ENCODE measurements around the gene NCK2. TPM values are rescaled to one million over a fixed set of nuclear protein-coding genes. Genes with fewer than 3 reads are reported as not detected.

Gene NCK2
- total RNA-seq, 1 donor from 2014 or later: 55.2 TPM

DNA sequence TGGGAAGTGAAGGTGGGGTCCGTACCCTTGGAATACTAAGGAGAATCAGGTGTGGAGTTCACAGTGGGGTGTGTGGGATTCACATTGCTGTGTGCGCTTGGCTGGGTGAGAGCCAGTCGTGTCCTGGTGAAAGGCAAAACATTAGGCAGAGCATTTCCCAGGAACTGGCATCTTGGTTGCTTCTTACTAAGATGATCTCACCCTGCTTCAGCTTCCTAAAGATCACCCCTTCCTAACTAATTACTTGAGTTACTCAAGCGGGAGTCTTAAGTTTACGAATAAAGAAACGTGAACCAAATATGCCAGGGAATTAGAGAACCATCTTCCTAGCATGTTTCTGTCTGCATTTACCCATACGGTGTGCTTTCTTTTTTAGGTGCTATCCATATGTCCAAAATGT lies 122.9 kb downstream of the NCK2 start:
- Mint-ChIP-seq H3K27ac (ENCODE audit: unreplicated experiment) (peak overlapping the region; percentile 70), H3K36me3 (ENCODE audit: low read depth) (peaks cover 4% of the 10 kb centered on the region), H3K27me3 (ENCODE audit: low read depth) (no peaks in the 10 kb centered on the region), H3K9me3 (ENCODE audit: low read depth) (no peaks in the 10 kb centered on the region), H3K4me3 (ENCODE audit: unreplicated experiment) (no peak overlapping the region), H3K4me1 (ENCODE audit: low read depth) (peaks cover 43% of the 10 kb centered on the region)
- DNase-seq (ENCODE audit: low spot score): no peak
- TF ChIP-seq, protein P1, sequence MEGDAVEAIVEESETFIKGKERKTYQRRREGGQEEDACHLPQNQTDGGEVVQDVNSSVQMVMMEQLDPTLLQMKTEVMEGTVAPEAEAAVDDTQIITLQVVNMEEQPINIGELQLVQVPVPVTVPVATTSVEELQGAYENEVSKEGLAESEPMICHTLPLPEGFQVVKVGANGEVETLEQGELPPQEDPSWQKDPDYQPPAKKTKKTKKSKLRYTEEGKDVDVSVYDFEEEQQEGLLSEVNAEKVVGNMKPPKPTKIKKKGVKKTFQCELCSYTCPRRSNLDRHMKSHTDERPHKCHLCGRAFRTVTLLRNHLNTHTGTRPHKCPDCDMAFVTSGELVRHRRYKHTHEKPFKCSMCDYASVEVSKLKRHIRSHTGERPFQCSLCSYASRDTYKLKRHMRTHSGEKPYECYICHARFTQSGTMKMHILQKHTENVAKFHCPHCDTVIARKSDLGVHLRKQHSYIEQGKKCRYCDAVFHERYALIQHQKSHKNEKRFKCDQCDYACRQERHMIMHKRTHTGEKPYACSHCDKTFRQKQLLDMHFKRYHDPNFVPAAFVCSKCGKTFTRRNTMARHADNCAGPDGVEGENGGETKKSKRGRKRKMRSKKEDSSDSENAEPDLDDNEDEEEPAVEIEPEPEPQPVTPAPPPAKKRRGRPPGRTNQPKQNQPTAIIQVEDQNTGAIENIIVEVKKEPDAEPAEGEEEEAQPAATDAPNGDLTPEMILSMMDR (IDR thresholded peaks at IDR 0.05): no peak

- Mint-ChIP-seq H3K27ac (ENCODE audit: unreplicated experiment) (no peak overlapping the region), H3K36me3 (ENCODE audit: low read depth) (peaks cover 4% of the 10 kb centered on the region), H3K27me3 (ENCODE audit: low read depth) (no peaks in the 10 kb centered on the region), H3K4me1 (ENCODE audit: low read depth) (peaks cover 45% of the 10 kb centered on the region), H3K4me3 (ENCODE audit: unreplicated experiment) (no peak overlapping the region), H3K9me3 (ENCODE audit: low read depth) (no peaks in the 10 kb centered on the region)
- TF ChIP-seq, protein P1 (IDR thresholded peaks at IDR 0.05): no peak
- no peak for DNase-seq (ENCODE audit: low spot score)
Observed at GRCh38 chr2:105868060-105868459, 123.3 kb downstream of the NCK2 start.

GRCh38 chr2:105869341-105869740 lies 124.6 kb downstream of the NCK2 start:
- TF ChIP-seq, protein P1 (IDR thresholded peaks at IDR 0.05): no peak
- DNase-seq (ENCODE audit: low spot score): no peak
- no peak overlapping the region for H3K4me3 Mint-ChIP-seq (ENCODE audit: unreplicated experiment)
- H3K4me1 Mint-ChIP-seq (ENCODE audit: low read depth): peaks cover 54% of the 10 kb centered on the region
- H3K27me3 Mint-ChIP-seq (ENCODE audit: low read depth): no peaks in the 10 kb centered on the region
- no peaks in the 10 kb centered on the region for H3K9me3 Mint-ChIP-seq (ENCODE audit: low read depth)
- H3K27ac Mint-ChIP-seq (ENCODE audit: unreplicated experiment): no peak overlapping the region
- H3K36me3 Mint-ChIP-seq (ENCODE audit: low read depth): peaks cover 4% of the 10 kb centered on the region

- no peaks in the 10 kb centered on the region for H3K27me3 Mint-ChIP-seq (ENCODE audit: low read depth)
- H3K4me3 Mint-ChIP-seq (ENCODE audit: unreplicated experiment): no peak overlapping the region
- H3K9me3 Mint-ChIP-seq (ENCODE audit: low read depth): no peaks in the 10 kb centered on the region
- peaks cover 51% of the 10 kb centered on the region for H3K4me1 Mint-ChIP-seq (ENCODE audit: low read depth)
- no peak overlapping the region for H3K27ac Mint-ChIP-seq (ENCODE audit: unreplicated experiment)
- TF ChIP-seq, protein P1 (IDR thresholded peaks at IDR 0.05): no peak
- no peak for DNase-seq (ENCODE audit: low spot score)
- peaks cover 4% of the 10 kb centered on the region for H3K36me3 Mint-ChIP-seq (ENCODE audit: low read depth)
Observed at GRCh38 chr2:105870062-105870461, 125.3 kb downstream of the NCK2 start.

DNA sequence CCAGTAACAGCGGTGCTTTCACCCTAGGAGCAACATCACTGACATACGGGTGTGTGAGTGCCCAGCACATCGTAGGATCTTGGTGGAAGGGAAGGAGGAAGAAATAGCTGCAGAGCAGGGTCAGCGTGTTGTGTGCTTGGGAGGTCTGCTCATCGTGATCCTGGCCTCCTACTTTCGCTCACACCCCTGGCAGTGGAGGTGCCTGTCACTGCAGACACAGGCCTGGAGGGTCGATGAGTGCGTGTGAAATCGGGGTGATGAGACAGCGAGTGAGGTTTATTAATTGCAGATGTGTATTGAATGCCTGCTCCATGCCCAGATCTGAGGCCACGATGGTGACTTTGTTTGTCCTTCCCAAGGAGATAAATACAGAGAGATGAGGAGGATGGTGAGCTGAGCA lies 126.1 kb downstream of the NCK2 start:
- Mint-ChIP-seq H3K4me1 (ENCODE audit: low read depth) (peaks cover 47% of the 10 kb centered on the region), H3K27ac (ENCODE audit: unreplicated experiment) (peak overlapping the region; percentile 42), H3K27me3 (ENCODE audit: low read depth) (no peaks in the 10 kb centered on the region), H3K9me3 (ENCODE audit: low read depth) (no peaks in the 10 kb centered on the region), H3K36me3 (ENCODE audit: low read depth) (peaks cover 4% of the 10 kb centered on the region), H3K4me3 (ENCODE audit: unreplicated experiment) (no peak overlapping the region)
- TF ChIP-seq, protein P1 (IDR thresholded peaks at IDR 0.05): no peak
- DNase-seq (ENCODE audit: low spot score): no peak
